GM12878 (cell line): ENCODE results near the gene SCN4A. TPM values are rescaled to one million over a fixed set of nuclear protein-coding genes. Genes with fewer than 3 reads are reported as not detected.

Experiments used
- BHLHE40 ChIP-seq, 2 experiments: fragments of 450-650 bp in 1 of 2; IDR thresholded peaks; 2 replicates each; pipeline ENCODE4 v1.6.1; 2011 to 2017; ENCODE audit warnings: low read depth in 2 of 2, borderline replicate concordance in 1 of 2, improper control_type of control experiment in 1 of 2, low read length in 1 of 2, mild to moderate bottlenecking in 1 of 2
- CHD1 ChIP-seq: IDR thresholded peaks from 2 replicates; pipeline ENCODE4 v1.6.1; 2012; ENCODE audit warnings: low read depth, low read length, improper control_type of control experiment
- EZH2 ChIP-seq: IDR thresholded peaks from 2 replicates; pipeline ENCODE4 v1.6.1; 2012; ENCODE audit warnings: low read depth, mild to moderate bottlenecking, control low read depth, inconsistent platforms, low read length, borderline replicate concordance; ENCODE audit not compliant: control insufficient read depth
- FOXK2 ChIP-seq: fragments of 450-650 bp; IDR thresholded peaks from 2 replicates; pipeline ENCODE4 v1.6.1; 2017; ENCODE audit warnings: mild to moderate bottlenecking, moderate library complexity
- GABPA ChIP-seq: IDR thresholded peaks from 2 replicates; pipeline ENCODE4 v1.6.1; 2014; ENCODE audit warnings: antibody characterized with exemption, low read depth, mild to moderate bottlenecking, inconsistent platforms
- JUNB ChIP-seq: IDR thresholded peaks from 2 replicates; pipeline ENCODE4 v1.6.1; 2016; ENCODE audit warnings: antibody characterized with exemption, mild to moderate bottlenecking
- KAT2A ChIP-seq: conservative IDR thresholded peaks from 2 replicates; pipeline ENCODE4 v1.6.1; 2011; ENCODE audit warnings: low read depth, low read length; ENCODE audit not compliant: control insufficient read depth
- MEF2A ChIP-seq: IDR thresholded peaks from 2 replicates; pipeline ENCODE4 v1.6.1; 2011; ENCODE audit warnings: low read depth, mild to moderate bottlenecking, low read length, moderate library complexity; ENCODE audit not compliant: insufficient read depth
- MYC ChIP-seq: IDR thresholded peaks from 2 replicates; pipeline ENCODE4 v1.6.1; 2011; ENCODE audit warnings: mild to moderate bottlenecking, low read length, moderate library complexity, inconsistent platforms; ENCODE audit not compliant: insufficient read depth, insufficient replicate concordance, insufficient read length, severe bottlenecking
- NFYA ChIP-seq: IDR thresholded peaks from 2 replicates; pipeline ENCODE4 v1.6.1; 2011; ENCODE audit warnings: low read depth, mild to moderate bottlenecking, low read length, improper control_type of control experiment, borderline replicate concordance
- PAX8 ChIP-seq: fragments of 450-650 bp; IDR thresholded peaks from 2 replicates; pipeline ENCODE4 v1.6.1; 2017; ENCODE audit warnings: mild to moderate bottlenecking, moderate library complexity
- PML ChIP-seq: IDR thresholded peaks from 2 replicates; pipeline ENCODE4 v1.6.1; 2012; ENCODE audit warnings: low read length, inconsistent platforms
- SIX5 ChIP-seq: IDR thresholded peaks from 2 replicates; pipeline ENCODE4 v1.6.1; 2011; ENCODE audit warnings: mild to moderate bottlenecking, low read depth, low read length, moderate library complexity; ENCODE audit not compliant: severe bottlenecking
- SMAD5 ChIP-seq: IDR thresholded peaks from 2 replicates; pipeline ENCODE4 v1.6.1; 2016; ENCODE audit warnings: antibody characterized with exemption, low read depth
- SPI1 ChIP-seq: IDR thresholded peaks from 2 replicates; pipeline ENCODE4 v1.6.1; 2011; ENCODE audit warnings: low read depth, mild to moderate bottlenecking, low read length, moderate library complexity, borderline replicate concordance; ENCODE audit not compliant: insufficient read depth
- SREBF2 ChIP-seq: IDR thresholded peaks from 2 replicates; pipeline ENCODE4 v1.6.1; 2012; ENCODE audit warnings: mild to moderate bottlenecking, low read length
- STAT1 ChIP-seq: fragments of 450-650 bp; conservative IDR thresholded peaks from 2 replicates; pipeline ENCODE4 v1.6.1; 2014; ENCODE audit warnings: antibody characterized with exemption, mild to moderate bottlenecking
- TARDBP ChIP-seq: IDR thresholded peaks from 2 replicates; pipeline ENCODE4 v1.6.1; 2016; ENCODE audit warnings: borderline replicate concordance
- WRNIP1 ChIP-seq: IDR thresholded peaks from 2 replicates; pipeline ENCODE4 v1.6.1; 2011; ENCODE audit warnings: low read depth, low read length, improper control_type of control experiment, borderline replicate concordance
- ZSCAN29 ChIP-seq: fragments of 450-650 bp; IDR thresholded peaks from 2 replicates; pipeline ENCODE4 v1.6.1; 2017; ENCODE audit warnings: mild to moderate bottlenecking, moderate library complexity
- polyA plus RNA-seq, 11 experiments: library from polyadenylated mRNA; depleted of rRNA in 4 of 11; unstranded in 6 of 11; stranded (reverse) in 5 of 11; fragments of >200 nt; fragmentation: Nextera tagmentation in 4 of 11; fragmentation: Illumina TruSeq in 1 of 11; extraction: Ambion mirVana in 4 of 11; extraction: Trizol in 1 of 11; gene quantifications; 1 replicate in 1 of 11; 2 replicates in 10 of 11; pipeline versions ENCODE4 v1.2.1 to v1.2.3, GENCODE V29; 2011 to 2016; ENCODE audit warnings: inconsistent platforms in 2 of 11, missing spikeins in 2 of 11, low read depth in 1 of 11
- total RNA-seq, 4 experiments: library from RNA; depleted of rRNA in 3 of 4; stranded (reverse); fragments of >200 nt in 3 of 4; fragmentation: Illumina TruSeq in 1 of 4; extraction: Trizol in 1 of 4; gene quantifications; 2 replicates each; pipeline versions ENCODE4 v1.2.1 to v1.2.3, GENCODE V29; 2013 to 2021
- TF ChIP-seq, protein P1 (sequence below): IDR thresholded peaks from 2 replicates; pipeline ENCODE4 v1.6.1; 2011; ENCODE audit warnings: low read depth, mild to moderate bottlenecking, low read length, moderate library complexity, borderline replicate concordance; ENCODE audit errors: extremely low read depth
- TF ChIP-seq, protein P2 (sequence below): IDR thresholded peaks from 2 replicates; pipeline ENCODE4 v1.6.1; 2011; ENCODE audit warnings: borderline replicate concordance, low read depth, mild to moderate bottlenecking, moderate library complexity, low read length; ENCODE audit not compliant: insufficient read depth, poor library complexity, severe bottlenecking
- TF ChIP-seq, protein P3 (sequence below): IDR thresholded peaks from 2 replicates; pipeline ENCODE4 v1.6.1; 2012; ENCODE audit warnings: mild to moderate bottlenecking, low read depth, low read length
- TF ChIP-seq, protein P4 (sequence below): IDR thresholded peaks from 2 replicates; pipeline ENCODE4 v1.6.1; 2012; ENCODE audit warnings: low read depth, low read length, improper control_type of control experiment

The SCN4A gene
- total and polyA plus RNA-seq, 10 of the 15 experiments (the other 5 are each of a cell fraction or from before 2014, with no cell fraction given), result under 0.01 to 0.15 (median 0.07) TPM; not detected in 4

DNA sequence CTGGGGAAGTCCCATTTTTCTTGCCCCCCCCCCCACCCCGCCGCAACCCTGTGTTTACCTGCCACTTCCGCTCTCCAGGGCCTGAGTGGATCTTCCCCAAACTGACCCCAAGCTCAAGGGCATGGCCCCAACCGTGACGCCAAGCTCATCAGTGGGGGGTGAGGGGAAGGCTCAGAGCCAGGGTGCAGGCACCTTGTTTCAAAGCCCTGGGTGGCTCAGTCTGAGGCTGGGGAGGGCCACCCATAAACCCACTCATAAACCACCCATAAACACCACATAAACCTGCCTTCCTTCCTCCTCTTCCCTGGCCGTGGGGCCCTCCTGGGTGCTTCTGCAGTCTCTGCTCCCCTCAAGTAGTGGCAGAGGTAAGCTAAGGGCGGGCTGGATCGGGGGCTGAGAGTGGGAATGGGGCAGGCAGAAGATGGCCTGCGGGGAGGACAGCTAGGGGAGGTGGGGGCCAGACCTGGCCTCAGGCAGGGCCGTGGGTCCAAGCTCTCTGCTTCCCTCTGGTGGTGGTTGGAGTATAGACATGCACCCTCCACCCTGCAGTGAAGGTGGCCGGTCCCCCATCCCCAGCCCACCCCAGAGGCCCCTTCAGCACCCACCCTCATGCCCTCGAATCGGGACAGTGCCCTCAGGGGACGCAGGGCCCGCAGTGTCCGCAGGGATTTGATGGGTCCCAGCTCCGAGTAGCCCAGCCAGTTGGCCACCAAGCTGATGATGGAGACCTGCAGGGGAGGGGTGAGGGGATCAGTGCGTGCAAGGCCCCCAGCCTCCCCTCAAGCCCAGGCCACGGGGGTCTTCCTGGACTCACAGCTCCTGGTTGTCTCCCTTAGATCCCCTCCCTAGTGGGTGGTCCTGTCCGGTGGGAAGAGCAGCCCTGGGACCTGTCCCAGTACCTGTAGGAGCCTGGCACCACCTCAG lies 26.0 kb downstream of the SCN4A start (continued):
- no peak for TF ChIP-seq SMAD5
- no peak for TF ChIP-seq SREBF2
- peak in 1 of 2 experiments; percentile 17; a peak in 1 of 4 replicates for TF ChIP-seq BHLHE40 (IDR thresholded peaks at IDR 0.05; ENCODE audit: borderline replicate concordance in 1 of 2, low read depth in 2 of 2, low read length in 1 of 2)
- TF ChIP-seq, protein P1, sequence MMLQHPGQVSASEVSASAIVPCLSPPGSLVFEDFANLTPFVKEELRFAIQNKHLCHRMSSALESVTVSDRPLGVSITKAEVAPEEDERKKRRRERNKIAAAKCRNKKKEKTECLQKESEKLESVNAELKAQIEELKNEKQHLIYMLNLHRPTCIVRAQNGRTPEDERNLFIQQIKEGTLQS, result no peak
- TF ChIP-seq, protein P2, sequence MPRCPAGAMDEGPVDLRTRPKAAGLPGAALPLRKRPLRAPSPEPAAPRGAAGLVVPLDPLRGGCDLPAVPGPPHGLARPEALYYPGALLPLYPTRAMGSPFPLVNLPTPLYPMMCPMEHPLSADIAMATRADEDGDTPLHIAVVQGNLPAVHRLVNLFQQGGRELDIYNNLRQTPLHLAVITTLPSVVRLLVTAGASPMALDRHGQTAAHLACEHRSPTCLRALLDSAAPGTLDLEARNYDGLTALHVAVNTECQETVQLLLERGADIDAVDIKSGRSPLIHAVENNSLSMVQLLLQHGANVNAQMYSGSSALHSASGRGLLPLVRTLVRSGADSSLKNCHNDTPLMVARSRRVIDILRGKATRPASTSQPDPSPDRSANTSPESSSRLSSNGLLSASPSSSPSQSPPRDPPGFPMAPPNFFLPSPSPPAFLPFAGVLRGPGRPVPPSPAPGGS, result no peak
- TF ChIP-seq STAT1, result no peak
- TF ChIP-seq PAX8, result no peak
- TF ChIP-seq MEF2A, result no peak
- TF ChIP-seq FOXK2, result peak; percentile 24; the same call in 1 of the 2 replicates
- TF ChIP-seq SIX5, result no peak
- no peak for TF ChIP-seq KAT2A
- TF ChIP-seq SPI1, result peak; percentile 60; the same call in 1 of the 2 replicates
- TF ChIP-seq TARDBP, result no peak
- TF ChIP-seq, protein P3, sequence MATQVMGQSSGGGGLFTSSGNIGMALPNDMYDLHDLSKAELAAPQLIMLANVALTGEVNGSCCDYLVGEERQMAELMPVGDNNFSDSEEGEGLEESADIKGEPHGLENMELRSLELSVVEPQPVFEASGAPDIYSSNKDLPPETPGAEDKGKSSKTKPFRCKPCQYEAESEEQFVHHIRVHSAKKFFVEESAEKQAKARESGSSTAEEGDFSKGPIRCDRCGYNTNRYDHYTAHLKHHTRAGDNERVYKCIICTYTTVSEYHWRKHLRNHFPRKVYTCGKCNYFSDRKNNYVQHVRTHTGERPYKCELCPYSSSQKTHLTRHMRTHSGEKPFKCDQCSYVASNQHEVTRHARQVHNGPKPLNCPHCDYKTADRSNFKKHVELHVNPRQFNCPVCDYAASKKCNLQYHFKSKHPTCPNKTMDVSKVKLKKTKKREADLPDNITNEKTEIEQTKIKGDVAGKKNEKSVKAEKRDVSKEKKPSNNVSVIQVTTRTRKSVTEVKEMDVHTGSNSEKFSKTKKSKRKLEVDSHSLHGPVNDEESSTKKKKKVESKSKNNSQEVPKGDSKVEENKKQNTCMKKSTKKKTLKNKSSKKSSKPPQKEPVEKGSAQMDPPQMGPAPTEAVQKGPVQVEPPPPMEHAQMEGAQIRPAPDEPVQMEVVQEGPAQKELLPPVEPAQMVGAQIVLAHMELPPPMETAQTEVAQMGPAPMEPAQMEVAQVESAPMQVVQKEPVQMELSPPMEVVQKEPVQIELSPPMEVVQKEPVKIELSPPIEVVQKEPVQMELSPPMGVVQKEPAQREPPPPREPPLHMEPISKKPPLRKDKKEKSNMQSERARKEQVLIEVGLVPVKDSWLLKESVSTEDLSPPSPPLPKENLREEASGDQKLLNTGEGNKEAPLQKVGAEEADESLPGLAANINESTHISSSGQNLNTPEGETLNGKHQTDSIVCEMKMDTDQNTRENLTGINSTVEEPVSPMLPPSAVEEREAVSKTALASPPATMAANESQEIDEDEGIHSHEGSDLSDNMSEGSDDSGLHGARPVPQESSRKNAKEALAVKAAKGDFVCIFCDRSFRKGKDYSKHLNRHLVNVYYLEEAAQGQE, result no peak
- TF ChIP-seq MYC, result no peak
- TF ChIP-seq EZH2, result no peak
- no peak for TF ChIP-seq WRNIP1
- TF ChIP-seq, protein P4, sequence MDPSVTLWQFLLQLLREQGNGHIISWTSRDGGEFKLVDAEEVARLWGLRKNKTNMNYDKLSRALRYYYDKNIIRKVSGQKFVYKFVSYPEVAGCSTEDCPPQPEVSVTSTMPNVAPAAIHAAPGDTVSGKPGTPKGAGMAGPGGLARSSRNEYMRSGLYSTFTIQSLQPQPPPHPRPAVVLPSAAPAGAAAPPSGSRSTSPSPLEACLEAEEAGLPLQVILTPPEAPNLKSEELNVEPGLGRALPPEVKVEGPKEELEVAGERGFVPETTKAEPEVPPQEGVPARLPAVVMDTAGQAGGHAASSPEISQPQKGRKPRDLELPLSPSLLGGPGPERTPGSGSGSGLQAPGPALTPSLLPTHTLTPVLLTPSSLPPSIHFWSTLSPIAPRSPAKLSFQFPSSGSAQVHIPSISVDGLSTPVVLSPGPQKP, result no peak; the same call in 1 of the 2 replicates
- no peak for TF ChIP-seq CHD1
- no peak for TF ChIP-seq JUNB
- TF ChIP-seq PML, result no peak
- TF ChIP-seq NFYA, result no peak
- TF ChIP-seq GABPA, result no peak
- no peak for TF ChIP-seq ZSCAN29
